NB4 (cell line): Measurements from ENCODE around the gene CD300C.

ENCODE experiments used
- POLR2A ChIP-seq: IDR thresholded peaks from 2 replicates; pipeline ENCODE4 v1.6.1; 2011; ENCODE audit warnings: mild to moderate bottlenecking; ENCODE audit not compliant: insufficient read length; ENCODE audit errors: extremely low read depth
- TF ChIP-seq, protein P1 (sequence below): IDR thresholded peaks from one replicate; pipeline ENCODE4 v1.5.1; 2012; ENCODE audit warnings: low read depth, low read length
- TF ChIP-seq, protein P2 (sequence below): IDR thresholded peaks from 2 replicates; pipeline ENCODE4 v1.6.1; 2011; ENCODE audit warnings: low read depth, low read length

GRCh38 chr17:74542166-74542565, 3.7 kb downstream of the CD300C start:
- TF ChIP-seq POLR2A: no peak
- TF ChIP-seq, protein P1, sequence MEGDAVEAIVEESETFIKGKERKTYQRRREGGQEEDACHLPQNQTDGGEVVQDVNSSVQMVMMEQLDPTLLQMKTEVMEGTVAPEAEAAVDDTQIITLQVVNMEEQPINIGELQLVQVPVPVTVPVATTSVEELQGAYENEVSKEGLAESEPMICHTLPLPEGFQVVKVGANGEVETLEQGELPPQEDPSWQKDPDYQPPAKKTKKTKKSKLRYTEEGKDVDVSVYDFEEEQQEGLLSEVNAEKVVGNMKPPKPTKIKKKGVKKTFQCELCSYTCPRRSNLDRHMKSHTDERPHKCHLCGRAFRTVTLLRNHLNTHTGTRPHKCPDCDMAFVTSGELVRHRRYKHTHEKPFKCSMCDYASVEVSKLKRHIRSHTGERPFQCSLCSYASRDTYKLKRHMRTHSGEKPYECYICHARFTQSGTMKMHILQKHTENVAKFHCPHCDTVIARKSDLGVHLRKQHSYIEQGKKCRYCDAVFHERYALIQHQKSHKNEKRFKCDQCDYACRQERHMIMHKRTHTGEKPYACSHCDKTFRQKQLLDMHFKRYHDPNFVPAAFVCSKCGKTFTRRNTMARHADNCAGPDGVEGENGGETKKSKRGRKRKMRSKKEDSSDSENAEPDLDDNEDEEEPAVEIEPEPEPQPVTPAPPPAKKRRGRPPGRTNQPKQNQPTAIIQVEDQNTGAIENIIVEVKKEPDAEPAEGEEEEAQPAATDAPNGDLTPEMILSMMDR: no peak
- TF ChIP-seq, protein P2, sequence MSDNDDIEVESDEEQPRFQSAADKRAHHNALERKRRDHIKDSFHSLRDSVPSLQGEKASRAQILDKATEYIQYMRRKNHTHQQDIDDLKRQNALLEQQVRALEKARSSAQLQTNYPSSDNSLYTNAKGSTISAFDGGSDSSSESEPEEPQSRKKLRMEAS: no peak
